IPS-20b (cell line): ENCODE measurements around the gene AMPD3.
A peak's percentile ranks its signal among the peaks of the same experiment; 100 is the strongest.

Experiments
- H3K27ac ChIP-seq: one replicate; pipeline ENCODE4 v1.5.1; 2013; ENCODE audit warnings: low read length
- H3K27me3 ChIP-seq: 2 replicates; pipeline ENCODE4 v1.6.1; 2013; ENCODE audit warnings: mild to moderate bottlenecking, low read length, inconsistent platforms; ENCODE audit not compliant: insufficient read depth
- H3K36me3 ChIP-seq: 2 replicates; pipeline ENCODE4 v1.6.1; 2013; ENCODE audit warnings: low read depth, mild to moderate bottlenecking, inconsistent platforms, low read length, moderate library complexity; ENCODE audit not compliant: insufficient read depth
- H3K4me1 ChIP-seq: 2 replicates; pipeline ENCODE4 v1.6.1; 2013; ENCODE audit warnings: mild to moderate bottlenecking, control low read depth, inconsistent platforms, low read length, moderate library complexity; ENCODE audit not compliant: insufficient read depth
- H3K4me3 ChIP-seq: 2 replicates; pipeline ENCODE4 v1.5.1; 2013; ENCODE audit warnings: mild to moderate bottlenecking, low read length, inconsistent platforms
- H3K9ac ChIP-seq: 2 replicates; pipeline ENCODE4 v1.6.1; 2013; ENCODE audit warnings: low read depth, mild to moderate bottlenecking, inconsistent platforms, low read length, moderate library complexity
- H3K9me3 ChIP-seq: 2 replicates; pipeline ENCODE4 v1.6.1; 2013; ENCODE audit warnings: mild to moderate bottlenecking, low read depth, low read length, inconsistent platforms; ENCODE audit not compliant: insufficient read depth

AMPD3 gene

GRCh38 chr11:10439924-10440323, 15.1 kb upstream of the AMPD3 start:
- no peaks in the 10 kb centered on the region for H3K36me3 ChIP-seq
- no peaks in the 10 kb centered on the region for H3K9me3 ChIP-seq
- no peak overlapping the region for H3K27ac ChIP-seq
- no peak overlapping the region for H3K4me3 ChIP-seq
- H3K9ac ChIP-seq = no peak overlapping the region
- no peaks in the 10 kb centered on the region for H3K27me3 ChIP-seq
- H3K4me1 ChIP-seq = no peaks in the 10 kb centered on the region

- Histone ChIP-seq H3K9ac (no peak overlapping the region), H3K4me1 (no peaks in the 10 kb centered on the region), H3K9me3 (no peaks in the 10 kb centered on the region), H3K36me3 (no peaks in the 10 kb centered on the region), H3K4me3 (no peak overlapping the region), H3K27me3 (no peaks in the 10 kb centered on the region), H3K27ac (no peak overlapping the region)
Measured at GRCh38 chr11:10440401-10440800, 14.7 kb upstream of the AMPD3 start.

- Histone ChIP-seq H3K9me3 (no peaks in the 10 kb centered on the region), H3K27ac (no peak overlapping the region), H3K4me1 (no peaks in the 10 kb centered on the region), H3K36me3 (no peaks in the 10 kb centered on the region), H3K9ac (no peak overlapping the region), H3K4me3 (no peak overlapping the region), H3K27me3 (no peaks in the 10 kb centered on the region)
Measured at GRCh38 chr11:10441091-10441490, 14.0 kb upstream of the AMPD3 start.

- H3K27ac ChIP-seq = no peak overlapping the region
- no peak overlapping the region for H3K4me3 ChIP-seq
- no peak overlapping the region for H3K9ac ChIP-seq
- H3K36me3 ChIP-seq = no peaks in the 10 kb centered on the region
- H3K27me3 ChIP-seq = no peaks in the 10 kb centered on the region
- H3K9me3 ChIP-seq = no peaks in the 10 kb centered on the region
- no peaks in the 10 kb centered on the region for H3K4me1 ChIP-seq
Measured at GRCh38 chr11:10441652-10442503, 13.2 kb upstream of the AMPD3 start.

- H3K9me3 ChIP-seq = no peaks in the 10 kb centered on the region
- H3K4me1 ChIP-seq = no peaks in the 10 kb centered on the region
- no peak overlapping the region for H3K4me3 ChIP-seq
- no peaks in the 10 kb centered on the region for H3K36me3 ChIP-seq
- no peak overlapping the region for H3K9ac ChIP-seq
- no peaks in the 10 kb centered on the region for H3K27me3 ChIP-seq
- no peak overlapping the region for H3K27ac ChIP-seq
Measured at GRCh38 chr11:10443152-10443551, 11.9 kb upstream of the AMPD3 start.

- Histone ChIP-seq H3K4me3 (no peak overlapping the region), H3K27me3 (0 out of 2 replicates have a peak, but pooled peaks cover 3% of the 10 kb centered on the region), H3K9me3 (no peaks in the 10 kb centered on the region), H3K4me1 (no peaks in the 10 kb centered on the region), H3K27ac (no peak overlapping the region), H3K36me3 (no peaks in the 10 kb centered on the region), H3K9ac (no peak overlapping the region)
Measured at GRCh38 chr11:10443721-10444235, 11.3 kb upstream of the AMPD3 start.

GRCh38 chr11:10444725-10445315, 10.2 kb upstream of the AMPD3 start:
- no peak overlapping the region for H3K27ac ChIP-seq
- no peak overlapping the region for H3K4me3 ChIP-seq
- H3K9me3 ChIP-seq = no peaks in the 10 kb centered on the region

GRCh38 chr11:10447445-10447844, 7.6 kb upstream of the AMPD3 start:
- no peak overlapping the region for H3K27ac ChIP-seq
- no peaks in the 10 kb centered on the region for H3K36me3 ChIP-seq
- peaks cover 33% of the 10 kb centered on the region for H3K27me3 ChIP-seq
- H3K4me3 ChIP-seq = no peak overlapping the region
- H3K9me3 ChIP-seq = no peaks in the 10 kb centered on the region
- H3K9ac ChIP-seq = no peak overlapping the region
- no peaks in the 10 kb centered on the region for H3K4me1 ChIP-seq

More at GRCh38 chr11:10444725-10445315, 10.2 kb upstream of the AMPD3 start:
- Histone ChIP-seq H3K36me3 (no peaks in the 10 kb centered on the region), H3K4me1 (no peaks in the 10 kb centered on the region), H3K9ac (no peak overlapping the region), H3K27me3 (peaks cover 11% of the 10 kb centered on the region)

- peaks cover 10% of the 10 kb centered on the region; the same call in 1 of the 2 replicates for H3K4me1 ChIP-seq
- peak overlapping the region; percentile 71 for H3K4me3 ChIP-seq
- H3K27ac ChIP-seq = no peak overlapping the region
- H3K9ac ChIP-seq = peak overlapping the region; percentile 64; the same call in 1 of the 2 replicates
- no peaks in the 10 kb centered on the region for H3K9me3 ChIP-seq
- no peaks in the 10 kb centered on the region for H3K36me3 ChIP-seq
- peaks cover 36% of the 10 kb centered on the region for H3K27me3 ChIP-seq
Measured at GRCh38 chr11:10450462-10451425, 4.3 kb upstream of the AMPD3 start.

- Histone ChIP-seq H3K27me3 (peaks cover 36% of the 10 kb centered on the region), H3K36me3 (no peaks in the 10 kb centered on the region), H3K4me3 (peak overlapping the region; percentile 71), H3K9ac (no peak overlapping the region), H3K9me3 (no peaks in the 10 kb centered on the region), H3K4me1 (peaks cover 18% of the 10 kb centered on the region; the same call in 1 of the 2 replicates), H3K27ac (no peak overlapping the region)
Measured at GRCh38 chr11:10451426-10452116, 3.5 kb upstream of the AMPD3 start.
